ENCODE measurements around the gene PEAK1.

PEAK1 gene

GRCh38 chr15:77420610-77421369 lies 886 bp upstream of the PEAK1 start, which contains the start of gene HMG20A:
Gene HMG20A, plus strand, starts transcription at chr15:77420888. Its CDS starts 37,520 bp downstream, at chr15:77458408.
- TF ChIP-seq ZNF565 (CRISPR knock-in tag; conservative IDR thresholded peaks at IDR 0.05; ENCODE audit: low read depth) (no peak), TOX (CRISPR knock-in tag; IDR thresholded peaks at IDR 0.05; ENCODE audit: borderline replicate concordance) (no peak), SNAI2 (CRISPR knock-in tag; IDR thresholded peaks at IDR 0.05) (no peak), GLIS3 (CRISPR knock-in tag; IDR thresholded peaks at IDR 0.05) (no peak), ZFP3 (CRISPR knock-in tag; IDR thresholded peaks at IDR 0.05) (0 out of 2 replicates have a peak, but pooled peaks have one; percentile 31), RARB (CRISPR knock-in tag; IDR thresholded peaks at IDR 0.05) (no peak), CSRNP3 (CRISPR knock-in tag; IDR thresholded peaks at IDR 0.05) (no peak), CREB5 (CRISPR knock-in tag; IDR thresholded peaks at IDR 0.05; ENCODE audit: low read depth) (peak; percentile 30; the same call in 1 of the 2 replicates), ZNF70 (CRISPR knock-in tag; IDR thresholded peaks at IDR 0.05) (no peak), OSR1 (CRISPR knock-in tag; IDR thresholded peaks at IDR 0.05) (no peak), TCF4 (CRISPR knock-in tag; IDR thresholded peaks at IDR 0.05; ENCODE audit: borderline replicate concordance) (peak; percentile 30; the same call in 1 of the 2 replicates)
- TF ChIP-seq, protein P1, sequence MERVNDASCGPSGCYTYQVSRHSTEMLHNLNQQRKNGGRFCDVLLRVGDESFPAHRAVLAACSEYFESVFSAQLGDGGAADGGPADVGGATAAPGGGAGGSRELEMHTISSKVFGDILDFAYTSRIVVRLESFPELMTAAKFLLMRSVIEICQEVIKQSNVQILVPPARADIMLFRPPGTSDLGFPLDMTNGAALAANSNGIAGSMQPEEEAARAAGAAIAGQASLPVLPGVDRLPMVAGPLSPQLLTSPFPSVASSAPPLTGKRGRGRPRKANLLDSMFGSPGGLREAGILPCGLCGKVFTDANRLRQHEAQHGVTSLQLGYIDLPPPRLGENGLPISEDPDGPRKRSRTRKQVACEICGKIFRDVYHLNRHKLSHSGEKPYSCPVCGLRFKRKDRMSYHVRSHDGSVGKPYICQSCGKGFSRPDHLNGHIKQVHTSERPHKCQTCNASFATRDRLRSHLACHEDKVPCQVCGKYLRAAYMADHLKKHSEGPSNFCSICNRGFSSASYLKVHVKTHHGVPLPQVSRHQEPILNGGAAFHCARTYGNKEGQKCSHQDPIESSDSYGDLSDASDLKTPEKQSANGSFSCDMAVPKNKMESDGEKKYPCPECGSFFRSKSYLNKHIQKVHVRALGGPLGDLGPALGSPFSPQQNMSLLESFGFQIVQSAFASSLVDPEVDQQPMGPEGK (CRISPR knock-in tag; IDR thresholded peaks at IDR 0.05; ENCODE audit: borderline replicate concordance): peak; percentile 83; the same call in 1 of the 2 replicates
- TF ChIP-seq, protein P2, sequence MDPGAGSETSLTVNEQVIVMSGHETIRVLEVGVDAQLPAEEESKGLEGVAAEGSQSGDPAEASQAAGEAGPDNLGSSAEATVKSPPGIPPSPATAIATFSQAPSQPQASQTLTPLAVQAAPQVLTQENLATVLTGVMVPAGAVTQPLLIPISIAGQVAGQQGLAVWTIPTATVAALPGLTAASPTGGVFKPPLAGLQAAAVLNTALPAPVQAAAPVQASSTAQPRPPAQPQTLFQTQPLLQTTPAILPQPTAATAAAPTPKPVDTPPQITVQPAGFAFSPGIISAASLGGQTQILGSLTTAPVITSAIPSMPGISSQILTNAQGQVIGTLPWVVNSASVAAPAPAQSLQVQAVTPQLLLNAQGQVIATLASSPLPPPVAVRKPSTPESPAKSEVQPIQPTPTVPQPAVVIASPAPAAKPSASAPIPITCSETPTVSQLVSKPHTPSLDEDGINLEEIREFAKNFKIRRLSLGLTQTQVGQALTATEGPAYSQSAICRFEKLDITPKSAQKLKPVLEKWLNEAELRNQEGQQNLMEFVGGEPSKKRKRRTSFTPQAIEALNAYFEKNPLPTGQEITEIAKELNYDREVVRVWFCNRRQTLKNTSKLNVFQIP (CRISPR knock-in tag; IDR thresholded peaks at IDR 0.05; ENCODE audit: borderline replicate concordance, low read depth): peak; percentile 84; the same call in 1 of the 2 replicates
- ATAC-seq: peak; percentile 59

- ATAC-seq: peak; percentile 12
- no peak for TF ChIP-seq CREB5 (CRISPR knock-in tag; IDR thresholded peaks at IDR 0.05; ENCODE audit: low read depth)
- no peak for TF ChIP-seq ARNTL (CRISPR knock-in tag; IDR thresholded peaks at IDR 0.05; ENCODE audit: borderline replicate concordance, low read depth)
Measured at GRCh38 chr15:77418966-77419835, 703 bp downstream of the PEAK1 start.

DNA sequence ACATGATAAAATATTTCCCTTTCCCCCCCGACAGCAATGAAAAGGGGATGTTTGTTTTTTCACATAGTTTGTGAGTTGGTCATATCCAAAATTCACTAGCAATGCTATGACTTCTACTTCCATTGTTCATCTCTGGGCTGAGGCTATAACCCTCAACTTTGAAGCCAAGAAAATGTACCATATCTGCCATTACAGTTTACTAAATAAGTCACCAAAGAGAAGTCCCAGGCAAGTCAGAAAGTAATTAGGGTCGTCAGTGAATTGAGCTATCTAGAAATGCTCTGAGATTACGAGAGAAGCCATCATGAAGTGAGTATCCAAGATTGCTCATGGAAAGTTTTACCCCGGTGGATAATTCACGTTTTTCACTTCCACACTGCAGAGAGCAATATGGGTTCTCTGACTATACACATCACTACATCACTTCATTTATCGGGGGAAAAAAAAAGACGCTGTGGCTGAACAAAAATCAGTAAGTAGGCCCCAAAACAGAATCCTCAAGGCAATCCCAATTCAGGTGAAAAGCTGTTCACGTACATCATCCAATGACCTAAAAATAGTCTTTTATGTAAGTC lies 1.4 kb downstream of the PEAK1 start:
- TF ChIP-seq ZC3H10 (CRISPR knock-in tag; IDR thresholded peaks at IDR 0.05) (no peak), ARNTL (CRISPR knock-in tag; IDR thresholded peaks at IDR 0.05; ENCODE audit: borderline replicate concordance, low read depth) (no peak), OSR1 (CRISPR knock-in tag; IDR thresholded peaks at IDR 0.05) (no peak), ZFP30 (CRISPR knock-in tag; IDR thresholded peaks at IDR 0.05) (no peak), GLIS3 (CRISPR knock-in tag; IDR thresholded peaks at IDR 0.05) (no peak), SNAI2 (CRISPR knock-in tag; IDR thresholded peaks at IDR 0.05) (no peak), ZNF70 (CRISPR knock-in tag; IDR thresholded peaks at IDR 0.05) (no peak), CSDC2 (CRISPR knock-in tag; IDR thresholded peaks at IDR 0.05) (no peak), CREB5 (CRISPR knock-in tag; IDR thresholded peaks at IDR 0.05; ENCODE audit: low read depth) (no peak), ZFP3 (CRISPR knock-in tag; IDR thresholded peaks at IDR 0.05) (no peak)
- TF ChIP-seq, protein P1 (CRISPR knock-in tag; IDR thresholded peaks at IDR 0.05; ENCODE audit: borderline replicate concordance): no peak
- ATAC-seq: no peak

All from SK-N-SH treated with all-trans-retinoic acid at 6 μM for 48 hours (cell line).